Muscle layer of duodenum (tissue), 2 donors: ENCODE data around the gene ZDHHC11.

Experiments used
- H3K27ac ChIP-seq: one replicate; pipeline ENCODE4 v1.7.0; 2013; ENCODE audit warnings: mild to moderate bottlenecking, low read length
- H3K27me3 ChIP-seq: one replicate; pipeline ENCODE4 v1.7.0; 2013; ENCODE audit warnings: low read depth, mild to moderate bottlenecking, control low read depth, low read length
- H3K36me3 ChIP-seq, 2 donors: one replicate each; pipeline ENCODE4 v1.7.0; 2013; ENCODE audit warnings: low read length in 2 of 2, control low read depth in 1 of 2, mild to moderate bottlenecking in 1 of 2; ENCODE audit not compliant: insufficient read depth in 2 of 2, control insufficient read depth in 1 of 2
- H3K4me1 ChIP-seq, 2 donors: one replicate each; pipeline ENCODE4 v1.7.0; 2013; ENCODE audit warnings: low read length in 2 of 2, mild to moderate bottlenecking in 2 of 2, control low read depth in 1 of 2, moderate library complexity in 1 of 2; ENCODE audit not compliant: insufficient read depth in 2 of 2, control insufficient read depth in 1 of 2
- H3K4me3 ChIP-seq, 2 donors: one replicate each; pipeline ENCODE4 v1.7.0; 2013; ENCODE audit warnings: low read length in 2 of 2, low read depth in 1 of 2, mild to moderate bottlenecking in 1 of 2
- H3K9me3 ChIP-seq, 2 donors: one replicate each; pipeline ENCODE4 v1.7.0; 2013; ENCODE audit warnings: low read length in 2 of 2, control low read depth in 1 of 2, mild to moderate bottlenecking in 1 of 2; ENCODE audit not compliant: control insufficient read depth in 1 of 2
- donor health status: healthy.

ZDHHC11 gene

DNA sequence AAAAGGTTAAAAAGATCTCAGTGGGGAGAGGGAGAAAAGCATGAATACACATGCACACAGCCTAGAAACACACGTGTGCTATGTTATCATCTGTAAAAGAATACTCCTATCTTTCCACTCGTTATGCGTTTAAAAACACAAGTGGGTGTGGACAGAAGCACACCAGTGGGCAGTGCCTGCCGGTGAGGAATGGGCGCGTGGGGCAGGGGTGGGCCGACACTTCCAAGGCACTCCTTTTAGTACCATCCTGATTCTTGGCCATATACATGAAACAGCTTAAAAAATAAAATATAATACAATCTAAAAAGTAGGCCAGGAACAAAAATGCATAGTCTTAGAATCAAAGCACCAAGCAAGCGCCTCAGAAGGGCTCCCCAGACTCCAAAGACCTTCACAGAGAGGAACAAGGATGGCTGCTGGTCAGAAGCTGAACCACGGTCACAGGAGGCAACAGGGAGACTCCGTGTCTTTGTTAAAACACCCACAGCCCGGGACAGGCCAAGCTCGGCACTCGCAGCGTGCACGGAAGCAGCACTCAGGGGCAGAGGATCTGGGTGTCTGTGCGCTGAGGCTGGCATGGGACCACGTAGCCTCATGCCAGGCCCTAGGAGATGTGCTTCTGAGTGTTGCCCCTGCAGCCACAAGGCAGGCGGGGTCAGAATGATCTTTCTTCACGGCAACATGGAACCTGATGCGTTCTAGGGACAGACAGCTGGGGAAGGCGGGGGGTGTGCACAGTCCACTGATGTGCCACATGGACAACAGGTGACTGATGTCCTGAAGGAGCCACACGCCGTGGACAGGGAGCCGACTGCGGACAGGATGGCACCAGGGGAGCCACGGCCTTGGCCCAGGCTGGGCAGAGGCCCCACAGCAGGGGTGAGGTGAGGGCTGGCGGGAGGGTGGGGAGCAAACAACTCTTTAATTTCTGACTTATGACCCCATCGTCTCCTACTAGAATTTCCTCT lies 25.9 kb upstream of the ZDHHC11 start:
- Histone ChIP-seq H3K27me3 (no peaks in the 10 kb centered on the region), H3K4me3 (no peak overlapping the region), H3K27ac (no peak overlapping the region), H3K4me1 (no peaks in the 10 kb centered on the region), H3K9me3 (no peaks in the 10 kb centered on the region), H3K36me3 (peaks cover 58 to 73% of the 10 kb centered on the region in 2 donors)

DNA sequence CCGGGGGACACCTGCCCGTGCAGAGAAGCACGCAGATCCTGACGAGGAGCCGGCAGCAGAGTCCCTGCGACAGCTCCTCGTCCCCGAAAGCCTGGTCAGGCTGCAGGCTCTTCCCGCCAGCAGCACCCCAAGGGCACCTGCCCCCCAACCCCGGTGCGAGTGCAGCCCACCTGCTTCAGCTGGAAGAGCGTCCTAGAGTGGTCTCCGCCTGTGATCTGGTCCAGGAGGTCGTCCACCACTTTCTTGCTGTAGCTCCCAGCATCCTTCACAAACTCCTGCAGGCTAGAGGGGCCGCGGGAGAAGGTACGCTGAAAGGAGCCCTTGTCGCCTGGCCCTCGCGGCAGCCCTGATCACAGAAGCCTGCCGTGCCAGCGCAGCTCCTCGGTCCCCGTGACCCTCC lies 25.1 kb upstream of the ZDHHC11 start:
- no peaks in the 10 kb centered on the region for H3K4me1 ChIP-seq
- no peaks in the 10 kb centered on the region for H3K27me3 ChIP-seq
- H3K4me3 ChIP-seq = no peak overlapping the region
- H3K27ac ChIP-seq = no peak overlapping the region
- peaks cover 58 to 73% of the 10 kb centered on the region in 2 donors for H3K36me3 ChIP-seq
- no peaks in the 10 kb centered on the region for H3K9me3 ChIP-seq

DNA sequence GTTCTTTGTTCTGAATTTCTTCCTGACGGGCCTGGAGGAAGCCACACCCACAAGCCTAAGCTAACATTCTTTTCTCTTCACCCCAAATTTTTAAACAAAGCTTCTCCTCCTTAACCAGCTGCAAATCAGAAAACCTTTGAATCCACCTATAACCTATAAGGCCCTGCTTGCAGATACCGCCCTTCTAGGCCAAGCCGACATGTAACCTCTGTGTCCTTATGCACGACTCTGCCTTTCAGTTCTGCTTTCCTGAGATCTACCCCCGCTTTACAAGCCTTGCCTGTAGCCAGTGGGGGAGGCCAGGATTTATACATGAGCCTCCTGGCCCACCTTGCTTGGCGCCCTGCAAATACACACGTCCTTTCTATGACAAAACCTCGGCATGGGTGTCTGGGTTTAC lies 22.5 kb upstream of the ZDHHC11 start:
- peaks cover 81 to 95% of the 10 kb centered on the region in 2 donors for H3K36me3 ChIP-seq
- no peaks in the 10 kb centered on the region for H3K4me1 ChIP-seq

DNA sequence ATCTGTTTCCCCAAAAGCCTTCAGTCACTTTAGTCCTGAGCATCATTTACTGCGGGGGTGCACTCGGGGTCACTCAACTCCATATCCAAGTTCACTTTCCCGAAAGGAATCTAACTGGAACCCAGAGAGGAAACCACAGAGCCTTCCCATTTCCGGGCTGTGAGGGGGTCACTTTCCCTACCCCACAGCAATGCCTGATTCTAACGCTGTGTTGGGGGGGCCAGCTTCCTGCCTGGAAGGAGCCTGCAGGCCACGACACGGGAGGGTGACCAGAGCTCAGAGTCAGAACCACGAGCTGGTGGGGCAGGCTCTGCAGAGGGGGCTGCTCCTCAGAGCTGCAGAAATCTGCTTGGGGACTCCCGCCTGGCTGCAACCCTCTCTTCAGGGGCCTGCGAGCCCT lies 21.5 kb upstream of the ZDHHC11 start:
- Histone ChIP-seq H3K27ac (no peak overlapping the region), H3K36me3 (peaks cover 82 to 95% of the 10 kb centered on the region in 2 donors), H3K4me3 (no peak overlapping the region), H3K4me1 (no peaks in the 10 kb centered on the region), H3K9me3 (no peaks in the 10 kb centered on the region), H3K27me3 (no peaks in the 10 kb centered on the region)

More for the DNA sequence above, 22.5 kb upstream of the ZDHHC11 start:
- H3K4me3 ChIP-seq = no peak overlapping the region
- H3K27me3 ChIP-seq = no peaks in the 10 kb centered on the region
- no peaks in the 10 kb centered on the region for H3K9me3 ChIP-seq
- no peak overlapping the region for H3K27ac ChIP-seq

DNA sequence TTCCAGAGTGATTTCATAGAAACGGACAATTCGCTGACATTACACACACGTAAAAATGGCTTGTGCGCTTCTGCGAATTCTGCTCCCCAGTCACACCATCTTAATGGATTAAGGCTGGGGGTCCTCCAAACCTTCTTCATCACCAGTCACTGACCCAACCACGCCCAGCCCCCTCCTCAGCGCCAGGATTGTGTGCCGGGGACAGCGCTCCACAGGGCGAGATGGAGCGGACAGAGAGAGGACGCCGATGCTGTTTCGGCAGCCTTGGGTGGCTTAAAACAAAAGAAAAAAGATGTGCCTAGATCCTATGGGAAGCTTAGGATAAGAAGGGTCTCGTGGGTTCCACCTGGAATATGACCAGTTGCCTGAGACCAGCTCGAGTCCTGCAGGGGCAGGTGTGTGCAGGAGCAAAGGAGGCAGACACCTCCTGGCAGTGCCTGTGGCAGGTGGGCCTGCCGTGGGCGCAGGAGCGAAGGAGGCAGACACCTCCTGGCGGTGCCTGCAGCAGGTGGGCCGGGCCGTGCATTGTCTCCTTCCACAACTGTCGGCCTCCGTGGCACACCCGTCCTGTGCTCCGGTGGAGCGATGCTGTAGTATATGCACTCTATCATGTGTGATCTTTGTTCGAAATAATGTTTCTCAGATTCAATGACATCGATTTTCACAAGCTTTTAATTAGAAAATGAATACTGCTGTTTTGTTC lies 21.0 kb upstream of the ZDHHC11 start:
- H3K36me3 ChIP-seq = peaks cover 80 to 95% of the 10 kb centered on the region in 2 donors

DNA sequence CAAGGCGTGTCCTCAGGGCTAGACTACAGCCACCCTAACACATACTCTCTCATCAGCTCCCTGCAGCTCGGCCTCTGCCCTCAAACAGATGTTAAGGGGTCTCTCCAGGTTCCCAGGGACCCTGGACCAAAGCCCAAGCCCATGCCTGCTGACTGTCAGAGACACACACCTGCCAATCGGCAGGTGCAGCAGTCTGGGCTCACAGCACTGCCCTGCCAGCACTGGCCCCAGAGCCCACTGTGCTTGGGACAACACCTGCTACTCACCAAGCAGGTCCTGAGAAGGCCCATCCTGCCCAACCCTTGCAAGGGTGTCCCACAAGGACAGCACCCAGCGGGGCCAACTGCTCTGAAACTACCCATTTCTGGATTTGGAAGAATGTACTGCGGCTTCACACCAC lies 20.2 kb upstream of the ZDHHC11 start:
- Histone ChIP-seq H3K27me3 (no peaks in the 10 kb centered on the region), H3K27ac (no peak overlapping the region), H3K4me3 (no peak overlapping the region), H3K36me3 (peaks cover 78 to 95% of the 10 kb centered on the region in 2 donors), H3K4me1 (no peaks in the 10 kb centered on the region), H3K9me3 (no peaks in the 10 kb centered on the region)

More for the DNA sequence above, 21.0 kb upstream of the ZDHHC11 start:
- Histone ChIP-seq H3K27ac (no peak overlapping the region), H3K27me3 (no peaks in the 10 kb centered on the region), H3K4me1 (no peaks in the 10 kb centered on the region), H3K4me3 (no peak overlapping the region), H3K9me3 (no peaks in the 10 kb centered on the region)

DNA sequence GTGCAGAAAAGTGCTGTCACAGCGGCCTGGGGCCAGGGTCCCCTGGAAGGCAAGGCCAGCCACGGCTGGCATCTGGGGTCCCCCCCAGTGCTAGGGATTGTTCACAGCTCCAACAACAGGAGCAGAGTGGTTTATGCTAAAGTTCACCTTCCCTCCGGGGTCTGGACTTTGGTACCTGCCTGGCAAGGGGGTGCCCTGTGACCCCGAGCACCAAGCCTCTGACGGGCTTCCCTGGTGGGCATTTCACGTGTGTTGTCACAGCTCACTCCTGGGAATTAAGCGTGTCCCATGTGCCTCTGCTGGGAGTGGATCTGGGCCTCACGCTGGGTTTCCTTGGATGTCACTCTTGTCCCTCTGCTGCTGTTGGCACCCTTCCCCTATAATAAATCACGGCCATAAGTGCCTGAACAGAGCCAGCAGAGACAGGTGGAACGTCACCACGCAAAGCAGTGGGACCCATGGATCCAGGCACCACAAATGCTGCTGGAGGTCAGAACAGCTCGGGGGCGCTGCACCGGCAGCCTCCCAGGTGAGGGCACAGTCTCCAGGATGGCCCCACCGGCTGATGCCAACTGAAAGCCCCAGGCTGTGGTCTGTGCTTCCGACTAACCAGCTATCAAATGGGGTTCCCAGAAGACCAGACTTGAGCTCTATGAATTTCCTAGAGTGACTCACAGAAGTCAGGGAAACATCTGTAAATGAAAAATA lies 17.8 kb upstream of the ZDHHC11 start:
- Histone ChIP-seq H3K4me1 (peaks cover 0 to 6% of the 10 kb centered on the region in 2 donors), H3K36me3 (peaks cover 80 to 92% of the 10 kb centered on the region in 2 donors), H3K9me3 (no peaks in the 10 kb centered on the region), H3K27ac (no peak overlapping the region), H3K27me3 (no peaks in the 10 kb centered on the region), H3K4me3 (no peak overlapping the region)

DNA sequence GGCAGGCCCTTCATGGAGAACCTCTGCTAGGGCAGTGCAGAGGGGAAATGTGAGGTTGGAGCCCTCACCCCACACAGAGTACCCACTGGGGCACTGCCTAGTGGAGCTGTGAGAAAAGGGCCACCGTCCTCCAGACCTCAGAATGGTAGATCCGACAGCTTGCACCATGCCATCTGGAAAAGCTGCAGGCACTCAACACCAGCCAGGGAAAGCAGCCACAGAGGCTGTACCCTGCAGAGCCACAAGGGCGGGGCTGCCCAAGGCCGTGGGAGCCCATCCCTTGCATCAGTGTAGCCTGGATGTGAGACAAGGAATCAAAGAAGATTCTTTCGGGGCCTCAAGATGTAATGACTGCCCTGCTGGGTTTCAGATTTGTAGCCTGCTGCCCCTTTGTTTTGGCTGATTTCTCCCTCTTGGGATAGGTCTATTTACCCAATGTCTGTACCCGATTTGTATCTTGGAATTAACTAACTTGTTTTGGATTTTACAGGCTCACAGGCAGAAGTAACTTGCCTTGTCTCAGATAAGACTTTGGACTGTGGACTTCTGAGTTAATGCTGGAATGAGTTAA lies 16.6 kb upstream of the ZDHHC11 start:
- H3K4me1 ChIP-seq = peaks cover 0 to 6% of the 10 kb centered on the region in 2 donors
- H3K4me3 ChIP-seq = no peak overlapping the region
- no peaks in the 10 kb centered on the region for H3K27me3 ChIP-seq
- H3K36me3 ChIP-seq = peaks cover 80 to 93% of the 10 kb centered on the region in 2 donors
- H3K27ac ChIP-seq = no peak overlapping the region
- no peaks in the 10 kb centered on the region for H3K9me3 ChIP-seq

DNA sequence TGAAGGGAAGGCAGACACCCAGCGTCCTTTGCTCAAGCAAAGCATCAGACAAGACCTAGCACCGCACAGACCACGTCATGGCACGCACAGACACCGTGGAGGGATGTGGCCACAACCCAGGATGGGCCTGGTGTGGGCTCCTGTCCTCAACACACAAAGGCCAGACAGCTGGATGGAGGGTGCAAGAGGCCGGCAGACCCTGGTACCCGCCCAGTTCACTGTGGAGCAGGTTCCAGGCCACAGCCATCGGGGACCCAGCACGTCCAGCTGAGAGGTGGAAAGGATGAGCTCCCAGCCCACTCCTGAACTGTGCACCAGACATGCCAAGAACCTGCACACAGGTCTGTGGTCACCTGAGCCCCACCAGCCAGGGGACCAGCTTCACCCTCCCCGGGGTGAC lies 15.0 kb upstream of the ZDHHC11 start:
- peaks cover 0 to 6% of the 10 kb centered on the region in 2 donors for H3K4me1 ChIP-seq
- no peak overlapping the region for H3K4me3 ChIP-seq
- H3K9me3 ChIP-seq = no peaks in the 10 kb centered on the region
- no peak overlapping the region for H3K27ac ChIP-seq
- H3K27me3 ChIP-seq = no peaks in the 10 kb centered on the region
- peaks cover 66 to 80% of the 10 kb centered on the region in 2 donors for H3K36me3 ChIP-seq

DNA sequence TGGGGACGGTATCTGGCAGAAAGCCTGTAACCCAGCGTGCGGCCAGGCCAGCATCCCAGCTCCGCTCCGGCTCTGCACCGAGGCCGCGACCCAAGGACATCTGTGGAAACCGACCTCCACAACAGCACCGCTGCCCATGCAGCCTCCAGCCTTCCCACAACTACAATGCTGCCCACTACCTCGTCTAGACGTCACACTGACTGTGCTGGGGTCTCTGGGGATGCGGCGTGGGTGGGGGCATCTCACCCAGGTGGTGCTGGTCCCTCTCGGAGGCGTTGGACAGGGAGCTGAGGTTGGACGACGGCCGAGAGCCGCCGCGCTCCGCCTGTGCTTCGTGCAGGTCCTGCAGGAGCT lies 14.4 kb upstream of the ZDHHC11 start:
- Histone ChIP-seq H3K36me3 (peaks cover 60 to 80% of the 10 kb centered on the region in 2 donors), H3K4me1 (peaks cover 0 to 6% of the 10 kb centered on the region in 2 donors), H3K4me3 (no peak overlapping the region), H3K27ac (no peak overlapping the region), H3K9me3 (no peaks in the 10 kb centered on the region), H3K27me3 (no peaks in the 10 kb centered on the region)
